SK-N-SH (cell line): ENCODE data around the gene CSTF2T. TPM values are rescaled to one million over a fixed set of nuclear protein-coding genes. Genes with fewer than 3 reads are reported as not detected.

Source experiments
- CTCF ChIA-PET: fragments of 300-600, 350-600 bp; formaldehyde crosslinking; extraction: SDS; loops from one replicate; lab custom pipeline; 2021; lab: Yijun Ruan, JAX
- POLR2A ChIA-PET: fragments of 350-600 bp; sonication (Branson Sonifier 250); formaldehyde crosslinking; extraction: SDS; loops from one replicate; lab custom pipeline; 2020; ENCODE audit warnings: antibody characterized with exemption, inconsistent platforms; lab: Yijun Ruan, JAX
- DNase-seq: peaks from one replicate; pipeline ENCODE4 v3.0.0; 2012
- H2AFZ ChIP-seq: fragments of 200-600 bp; sonication (generic); 2 replicates; pipeline ENCODE4 v1.8.1; 2016; ENCODE audit warnings: antibody characterized with exemption, mild to moderate bottlenecking, low read depth
- H3F3A ChIP-seq: fragments of 200-600 bp; sonication (generic); replicated peaks from 2 replicates; pipeline ENCODE3; 2016; ENCODE audit warnings: antibody characterized with exemption, mild to moderate bottlenecking; ENCODE audit not compliant: insufficient read depth
- H3K27ac ChIP-seq, 2 experiments: fragments of 200-500 bp in 1 of 2; fragments of 200-600 bp in 1 of 2; sonication (Bioruptor generic) in 1 of 2; sonication (generic), shearing (Covaris generic) in 1 of 2; 2 replicates each; pipeline versions ENCODE4 v1.5.1 to v1.6.1; 2014 to 2016; ENCODE audit warnings: low read depth in 2 of 2, inconsistent platforms in 1 of 2, low read length in 1 of 2, mild to moderate bottlenecking in 1 of 2, mixed read lengths in 1 of 2
- H3K27me3 ChIP-seq: fragments of 200-600 bp; sonication (generic), shearing (Covaris generic); 2 replicates; pipeline ENCODE4 v1.6.1; 2016; ENCODE audit warnings: mixed run types; ENCODE audit not compliant: insufficient read depth
- H3K36me3 ChIP-seq, 2 experiments: fragments of 200-500 bp in 1 of 2; fragments of 200-600 bp in 1 of 2; sonication (Bioruptor generic) in 1 of 2; sonication (generic) in 1 of 2; replicated peaks in 1 of 2; 2 replicates each; pipeline versions ENCODE3 to v1.5.1; 2014 to 2016; ENCODE audit warnings: low read length in 1 of 2, mild to moderate bottlenecking in 1 of 2; ENCODE audit not compliant: insufficient read depth in 2 of 2, control insufficient read depth in 1 of 2
- H3K4me1 ChIP-seq, 2 experiments: fragments of 200-500 bp in 1 of 2; fragments of 200-600 bp in 1 of 2; sonication (Bioruptor generic) in 1 of 2; sonication (generic), shearing (Covaris generic) in 1 of 2; 2 replicates each; pipeline versions ENCODE4 v1.5.1 to v1.6.1; 2014 to 2016; ENCODE audit warnings: low read depth in 1 of 2, low read length in 1 of 2, mixed run types in 1 of 2; ENCODE audit not compliant: insufficient read depth in 2 of 2, control insufficient read depth in 1 of 2
- H3K4me2 ChIP-seq: fragments of 200-600 bp; sonication (generic), shearing (Covaris generic); 2 replicates; pipeline ENCODE4 v1.6.1; 2017; ENCODE audit warnings: mixed run types
- H3K4me3 ChIP-seq, 2 experiments: fragments of 200-500 bp in 1 of 2; fragments of 200-600 bp in 1 of 2; sonication (Bioruptor generic) in 1 of 2; sonication (generic), shearing (Covaris generic) in 1 of 2; 2 replicates each; pipeline versions ENCODE4 v1.5.1 to v1.8.1; 2014 to 2016; ENCODE audit warnings: low read depth in 2 of 2, inconsistent platforms in 1 of 2, low read length in 1 of 2, mild to moderate bottlenecking in 1 of 2, mixed read lengths in 1 of 2, moderate library complexity in 1 of 2
- H3K79me2 ChIP-seq: fragments of 200-600 bp; sonication (generic); 2 replicates; pipeline ENCODE4 v1.8.1; 2017; ENCODE audit warnings: mild to moderate bottlenecking; ENCODE audit not compliant: insufficient read depth
- H3K9ac ChIP-seq: fragments of 200-600 bp; sonication (generic); 2 replicates; pipeline ENCODE4 v1.6.1; 2017; ENCODE audit warnings: mixed run types
- H3K9me2 ChIP-seq: fragments of 200-600 bp; sonication (generic); 2 replicates; pipeline ENCODE4 v1.6.1; 2017; ENCODE audit warnings: mixed run types
- H3K9me3 ChIP-seq: fragments of 200-600 bp; sonication (generic); 2 replicates; pipeline ENCODE4 v1.6.1; 2017; ENCODE audit warnings: mixed run types, mild to moderate bottlenecking, moderate library complexity
- H4K20me1 ChIP-seq: fragments of 200-600 bp; sonication (generic); 2 replicates; pipeline ENCODE4 v1.6.1; 2017; ENCODE audit warnings: mild to moderate bottlenecking, mixed run types; ENCODE audit not compliant: insufficient read depth
- CTCF ChIP-seq: fragments of 200-600 bp; sonication (generic); IDR thresholded peaks from 2 replicates; pipeline ENCODE4 v1.6.1; 2017; ENCODE audit warnings: antibody characterized with exemption, mild to moderate bottlenecking, moderate library complexity
- ELF1 ChIP-seq: IDR thresholded peaks from 2 replicates; pipeline ENCODE4 v1.4.0; 2012
- EZH2phosphoT487 ChIP-seq: fragments of 200-600 bp; sonication (generic); IDR thresholded peaks from 2 replicates; pipeline ENCODE4 v1.6.1; 2017; ENCODE audit warnings: low read depth, mixed run types, mild to moderate bottlenecking, antibody characterized with exemption, moderate library complexity, borderline replicate concordance
- FOSL2 ChIP-seq: IDR thresholded peaks from 2 replicates; pipeline ENCODE4 v1.4.0; 2012; ENCODE audit warnings: low read depth, mild to moderate bottlenecking, moderate library complexity, borderline replicate concordance
- FOXM1 ChIP-seq: IDR thresholded peaks from 2 replicates; pipeline ENCODE4 v1.4.0; 2012; ENCODE audit warnings: low read depth, mild to moderate bottlenecking
- GATA2 ChIP-seq: sonication (generic); formaldehyde crosslinking; IDR thresholded peaks from 2 replicates; pipeline ENCODE4 v1.5.0; 2020; ENCODE audit warnings: mild to moderate bottlenecking, missing genetic modification reagents
- MXI1 ChIP-seq: IDR thresholded peaks from 2 replicates; pipeline ENCODE4 v1.6.1; 2012; ENCODE audit warnings: mild to moderate bottlenecking, low read depth, low read length, improper control_type of control experiment
- PBX3 ChIP-seq: IDR thresholded peaks from 2 replicates; pipeline ENCODE4; 2012
- POLR2AphosphoS5 ChIP-seq: IDR thresholded peaks from 2 replicates; pipeline ENCODE4 v1.6.1; 2012; ENCODE audit warnings: low read depth, low read length
- RAD21 ChIP-seq: IDR thresholded peaks from 2 replicates; pipeline ENCODE4 v1.6.1; 2012; ENCODE audit warnings: mild to moderate bottlenecking, low read length
- RCOR1 ChIP-seq: fragments of 150-350 bp; IDR thresholded peaks from 2 replicates; pipeline ENCODE4 v1.6.1; 2017; ENCODE audit warnings: antibody characterized with exemption, low read length
- SIN3A ChIP-seq: IDR thresholded peaks from 2 replicates; pipeline ENCODE4 v1.6.1; 2012; ENCODE audit warnings: low read depth, mild to moderate bottlenecking, low read length, moderate library complexity, borderline replicate concordance
- SMC3 ChIP-seq: IDR thresholded peaks from 2 replicates; pipeline ENCODE4 v1.6.1; 2012; ENCODE audit warnings: low read depth, low read length, improper control_type of control experiment
- TAF1 ChIP-seq: IDR thresholded peaks from 2 replicates; pipeline ENCODE4 v1.6.1; 2012; ENCODE audit warnings: low read depth, mild to moderate bottlenecking, low read length, moderate library complexity, borderline replicate concordance
- TCF12 ChIP-seq: IDR thresholded peaks from 2 replicates; pipeline ENCODE4 v1.4.0; 2012
- USF1 ChIP-seq: IDR thresholded peaks from 2 replicates; pipeline ENCODE4 v1.4.0; 2012; ENCODE audit warnings: low read depth, borderline replicate concordance
- YY1 ChIP-seq: IDR thresholded peaks from 2 replicates; pipeline ENCODE4 v1.4.0; 2012; ENCODE audit warnings: low read depth, mild to moderate bottlenecking
- WGBS: methylation state at CpG from one replicate; pipeline ENCODE4 v1.1.6; 2017; ENCODE audit warnings: low lambda C conversion rate; 5-methylcytosine and 5-hydroxymethylcytosine counted together
- polyA plus RNA-seq, 3 experiments: library from polyadenylated mRNA; depleted of rRNA; stranded (reverse); fragments of >200 nt; gene quantifications; 2 replicates each; pipeline ENCODE4 v1.2.3, GENCODE V29; 2012

The CSTF2T gene
- polyA plus RNA-seq, 1 of the 3 experiments (the other 2 are of a cell fraction), result 4.3 TPM

GRCh38 chr10:51709324-51709972, 10.1 kb upstream of the CSTF2T start:
- H3K9ac ChIP-seq, result no peak overlapping the region
- no peak overlapping the region for H2AFZ ChIP-seq
- no peak overlapping the region for H3K27ac ChIP-seq
- WGBS, result 59% methylated on average over 2 of the region's 2 CpGs
- no peaks in the 10 kb centered on the region for H3K9me3 ChIP-seq
- POLR2A ChIA-PET, result no interaction called here
- H3K4me1 ChIP-seq, result no peaks in the 10 kb centered on the region; a peak in 2 of 4 replicates
- no peaks in the 10 kb centered on the region for H3K9me2 ChIP-seq
- TF ChIP-seq POLR2AphosphoS5 (no peak), TAF1 (no peak), YY1 (no peak), SIN3A (no peak), USF1 (no peak), MXI1 (no peak), RCOR1 (no peak), ELF1 (no peak), FOSL2 (no peak), EZH2phosphoT487 (no peak), CTCF (no peak), PBX3 (no peak), SMC3 (no peak), RAD21 (no peak), GATA2 (no peak), TCF12 (no peak), FOXM1 (no peak)
- TF ChIP-seq, all 33 proteins: peak for 0
- CTCF ChIA-PET, result interaction anchor here (2.0 kb wide), 1 partner anchor 9 kb away, joined by 6 read pairs; the partner anchor contains the start of gene CSTF2T
- DNase-seq, result no peak
- H3K4me2 ChIP-seq, result no peak overlapping the region
- no peaks in the 10 kb centered on the region for H4K20me1 ChIP-seq
- H3F3A ChIP-seq, result no peaks in the 10 kb centered on the region
- H3K36me3 ChIP-seq, result no peaks in the 10 kb centered on the region
- H3K4me3 ChIP-seq, result no peak overlapping the region
- H3K79me2 ChIP-seq, result no peaks in the 10 kb centered on the region
- H3K27me3 ChIP-seq, result no peaks in the 10 kb centered on the region
